Muscle of back (tissue), 11 donors: ENCODE data around the gene MRPS34. TPM values are rescaled to one million over a fixed set of nuclear protein-coding genes. Genes with fewer than 3 reads are reported as not detected.
"Not testable (repeated sequence)": the region's sequence is repeated elsewhere in the genome, so short reads cannot be mapped to it uniquely, and the experiment has no call there.

Source experiments
- DNase-seq, 3 donors: peaks; one replicate each; pipeline versions ENCODE4 v3.0.0 to v3.0.0-alpha.2; 2013
- polyA plus RNA-seq, 10 donors: library from polyadenylated mRNA; unstranded; fragments of 120-200 nt; gene quantifications; one replicate each; pipeline ENCODE4 v1.2.1, GENCODE V29; 2013; ENCODE audit not compliant: insufficient read length in 10 of 10

Gene MRPS34
- polyA plus RNA-seq, 10 donors, result 31.4 to 56.5 (median 38.5) TPM

- no peak for DNase-seq
These were observed 15.0 kb downstream of the MRPS34 start for GRCh38 chr16:1757714-1758461.

GRCh38 chr16:1754204-1754603 is 18.7 kb downstream of the MRPS34 start:
- DNase-seq, result no peak

- DNase-seq, result no peak
These were observed 20.1 kb downstream of the MRPS34 start for GRCh38 chr16:1752853-1753252.

DNA sequence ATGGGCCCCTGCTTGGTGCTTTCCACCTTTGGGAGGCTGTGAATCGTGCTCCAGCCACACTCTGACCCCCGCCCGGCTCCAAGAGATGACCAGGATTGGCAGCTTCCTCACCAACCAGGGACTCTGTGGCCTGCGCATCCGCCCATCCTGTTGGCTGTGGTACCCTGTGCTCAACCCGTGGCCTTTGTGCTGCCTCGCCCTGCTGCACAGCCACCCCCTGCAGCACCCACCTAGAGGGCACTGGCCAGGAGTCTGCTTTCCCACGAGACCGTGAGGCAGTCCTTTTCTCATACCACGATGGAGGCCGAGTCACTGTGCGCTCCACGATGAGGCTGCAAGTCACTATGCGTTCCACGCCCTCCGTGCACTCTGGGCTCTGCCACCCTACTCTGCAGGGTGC is 21.0 kb downstream of the MRPS34 start:
- DNase-seq, result no peak

- DNase-seq, result no peak
These were observed 23.5 kb downstream of the MRPS34 start for GRCh38 chr16:1749152-1750117.

DNA sequence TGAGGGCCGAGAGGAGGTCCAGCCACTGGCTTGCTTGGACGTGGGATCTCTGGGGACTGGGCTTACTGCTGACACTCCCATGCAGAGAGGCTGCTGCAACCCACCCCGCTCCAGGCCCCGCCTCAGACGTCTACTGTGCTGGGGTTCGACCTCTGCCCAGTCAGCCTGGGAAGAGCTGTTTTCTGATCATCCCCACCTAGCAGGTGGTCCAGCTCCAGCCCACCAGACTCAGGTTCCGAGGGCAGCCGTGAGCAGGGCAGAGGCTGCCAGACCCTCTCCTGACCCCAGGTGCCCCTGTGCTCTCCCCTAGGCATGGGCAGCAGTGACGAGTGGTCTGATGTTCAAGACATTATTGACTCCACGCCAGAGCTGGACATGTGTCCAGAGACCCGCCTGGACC is 25.0 kb downstream of the MRPS34 start:
- no peak for DNase-seq

DNA sequence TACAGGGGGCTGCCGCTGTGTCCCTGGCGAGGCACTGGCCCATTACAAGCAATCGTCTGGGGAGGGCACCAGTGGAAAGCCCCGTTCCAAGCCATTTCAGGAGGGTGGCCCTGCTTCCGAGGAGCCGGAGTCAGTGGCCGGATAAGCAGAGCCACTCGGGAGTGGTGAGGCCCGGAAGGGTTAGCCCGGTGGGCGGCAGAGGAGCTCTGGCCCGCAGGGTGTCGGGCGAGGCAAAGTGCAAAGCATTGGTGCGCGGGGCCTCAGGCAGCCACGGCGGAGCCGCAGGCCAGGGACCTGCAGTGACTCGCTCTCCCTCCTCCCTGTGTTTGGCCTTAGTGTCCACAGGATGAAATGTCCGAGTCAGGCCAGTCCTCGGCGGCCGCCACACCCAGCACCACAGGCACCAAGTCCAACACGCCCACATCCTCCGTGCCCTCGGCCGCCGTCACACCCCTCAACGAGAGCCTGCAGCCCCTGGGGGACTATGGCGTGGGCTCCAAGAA is 26.2 kb downstream of the MRPS34 start:
- no peak for DNase-seq

DNA sequence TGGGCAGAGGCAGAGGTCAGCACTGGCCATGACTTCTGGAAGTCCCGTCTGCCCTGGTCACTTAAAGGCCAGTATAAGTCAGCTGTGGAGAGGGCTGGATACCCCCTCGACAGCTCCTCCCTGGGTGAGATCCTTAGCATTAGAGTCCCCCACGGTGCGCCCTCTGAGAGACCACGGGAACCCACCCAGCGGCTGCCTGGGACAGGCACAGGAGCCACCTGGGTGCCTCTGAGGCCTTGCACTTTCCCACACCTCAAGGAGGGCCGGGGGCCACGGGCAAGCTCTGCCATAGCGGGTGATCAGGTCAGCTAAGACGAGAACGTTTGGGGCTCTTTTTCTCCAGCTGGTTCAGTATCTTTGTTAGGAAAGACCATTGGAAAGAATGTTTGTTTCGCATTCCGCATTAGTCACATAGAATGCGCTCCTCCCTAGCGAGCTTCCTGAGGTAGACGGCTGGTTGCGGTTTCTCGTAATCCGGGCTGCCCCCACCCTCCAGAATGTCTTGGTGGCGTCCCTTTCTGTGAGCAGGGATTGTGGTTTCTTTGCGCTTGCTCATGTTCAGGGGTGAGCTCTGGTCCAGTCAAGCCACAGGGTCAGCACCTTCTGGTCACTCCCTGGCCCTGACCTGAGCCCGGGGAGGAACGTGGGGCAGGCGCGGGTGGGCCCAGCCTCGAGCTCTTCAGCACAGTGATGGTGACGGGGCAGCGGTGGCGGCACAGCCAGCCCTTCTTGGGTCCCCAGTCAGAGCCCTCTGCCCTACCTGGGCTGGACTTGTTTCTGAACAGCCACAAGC is 26.8 kb downstream of the MRPS34 start:
- DNase-seq, result no peak

- DNase-seq, result peak in 1 of 3 donors; percentile 28
These were observed 27.6 kb downstream of the MRPS34 start for GRCh38 chr16:1745181-1745899.

DNA sequence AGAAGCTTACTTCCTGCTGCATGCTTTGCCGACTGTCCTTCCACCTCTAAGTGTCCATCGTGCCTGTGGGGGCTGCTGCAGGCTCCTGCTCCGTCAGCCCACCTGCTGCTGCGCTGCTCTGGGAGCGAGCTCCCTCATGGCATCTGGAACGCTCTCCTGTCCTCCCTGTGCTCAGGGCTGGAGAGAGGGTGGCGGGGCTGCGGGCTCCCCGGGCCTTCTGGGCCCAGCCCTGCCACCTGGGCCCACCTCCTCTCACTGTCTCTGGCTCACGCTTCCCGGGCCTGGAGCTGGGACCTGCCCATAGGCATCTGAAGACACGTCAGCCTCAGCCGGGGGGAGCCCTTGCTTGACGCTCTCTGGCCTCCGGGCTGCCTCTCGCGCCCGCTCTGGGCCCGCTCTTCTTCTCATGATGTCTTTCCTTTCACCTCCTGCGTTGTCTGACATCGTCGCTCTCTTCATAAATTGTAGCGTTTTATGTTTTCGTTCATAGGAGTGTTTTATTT is 28.5 kb downstream of the MRPS34 start:
- DNase-seq, result no peak

GRCh38 chr16:1743376-1744337 is 29.3 kb downstream of the MRPS34 start:
- DNase-seq, result no peak

- DNase-seq, result no peak
These were observed 31.3 kb downstream of the MRPS34 start for GRCh38 chr16:1741553-1742165.

DNA sequence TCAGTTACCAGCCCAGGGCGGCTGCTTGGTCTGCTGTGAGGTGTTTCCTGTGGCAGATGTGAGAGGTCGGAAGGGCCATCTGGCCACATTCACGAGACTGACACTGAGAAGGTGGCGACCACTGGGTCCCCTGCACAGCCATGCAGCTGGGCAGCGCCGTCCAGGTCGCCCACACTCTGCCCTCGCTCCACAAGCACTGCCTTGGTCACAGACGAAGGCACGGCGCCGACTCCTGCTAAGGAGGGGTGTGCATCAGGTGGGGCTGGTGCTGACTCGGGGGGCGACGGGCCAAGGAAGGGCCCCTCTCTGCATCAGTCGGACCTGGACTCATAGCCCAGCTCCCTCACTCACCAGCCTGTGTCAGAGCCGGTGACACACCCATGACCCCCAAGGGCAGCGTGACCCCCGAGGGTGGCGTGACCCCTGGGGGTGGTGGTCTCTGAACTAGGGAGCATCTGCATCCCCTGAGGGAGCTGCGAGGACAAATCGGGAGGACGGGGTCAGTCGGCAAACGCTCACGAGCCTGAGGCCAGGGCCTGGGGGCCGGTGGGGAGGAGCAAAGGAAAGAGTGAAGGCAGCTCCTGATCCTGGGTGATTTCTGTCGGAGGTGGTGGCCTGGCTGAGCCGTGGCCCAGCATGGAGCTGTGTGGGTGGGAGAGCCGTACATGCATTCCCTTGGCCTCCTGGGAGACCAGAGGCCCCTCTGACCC is 32.0 kb downstream of the MRPS34 start:
- DNase-seq, result no peak

DNA sequence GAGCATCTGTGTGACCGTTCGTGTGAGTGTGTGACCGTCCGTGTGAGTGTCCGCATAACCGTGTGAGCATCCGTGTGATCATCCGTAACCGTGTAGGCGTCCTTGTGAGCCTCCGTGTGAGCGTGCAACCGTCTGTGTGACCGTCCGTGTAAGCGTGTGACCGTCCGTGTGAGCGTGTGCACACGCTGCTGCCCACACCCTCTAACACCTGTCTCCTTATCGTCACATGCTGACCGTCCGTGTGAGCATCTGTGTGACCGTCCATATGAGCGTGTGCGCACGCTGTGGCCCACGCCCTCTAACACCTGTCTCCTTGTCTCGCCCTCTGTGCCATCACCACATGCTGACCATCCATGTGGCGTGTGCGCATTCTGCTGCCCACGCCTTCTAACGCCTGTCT is 32.7 kb downstream of the MRPS34 start:
- no peak for DNase-seq

- no peak for DNase-seq
These were observed 38.1 kb downstream of the MRPS34 start for GRCh38 chr16:1734816-1735215.

DNA sequence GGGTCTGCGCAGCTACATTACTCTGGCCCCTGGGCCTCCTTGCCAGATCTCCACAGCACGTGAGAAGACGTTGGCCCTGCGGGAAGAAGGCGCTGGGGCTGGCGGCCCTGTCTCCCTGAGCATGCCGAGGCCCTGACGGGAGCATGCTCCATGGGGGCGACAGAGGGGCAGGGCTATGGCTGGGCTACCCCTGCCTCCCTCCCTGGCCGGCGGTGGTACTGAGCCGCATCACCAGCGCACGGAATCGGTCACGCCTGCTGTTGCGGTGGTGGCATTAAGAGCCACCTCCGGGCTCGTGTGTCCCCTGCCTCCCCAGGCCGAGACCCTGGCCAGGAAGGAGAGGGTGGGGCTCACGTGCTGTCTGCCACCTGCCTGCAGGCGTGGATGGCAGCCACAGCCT is 38.8 kb downstream of the MRPS34 start:
- DNase-seq, result no peak

DNA sequence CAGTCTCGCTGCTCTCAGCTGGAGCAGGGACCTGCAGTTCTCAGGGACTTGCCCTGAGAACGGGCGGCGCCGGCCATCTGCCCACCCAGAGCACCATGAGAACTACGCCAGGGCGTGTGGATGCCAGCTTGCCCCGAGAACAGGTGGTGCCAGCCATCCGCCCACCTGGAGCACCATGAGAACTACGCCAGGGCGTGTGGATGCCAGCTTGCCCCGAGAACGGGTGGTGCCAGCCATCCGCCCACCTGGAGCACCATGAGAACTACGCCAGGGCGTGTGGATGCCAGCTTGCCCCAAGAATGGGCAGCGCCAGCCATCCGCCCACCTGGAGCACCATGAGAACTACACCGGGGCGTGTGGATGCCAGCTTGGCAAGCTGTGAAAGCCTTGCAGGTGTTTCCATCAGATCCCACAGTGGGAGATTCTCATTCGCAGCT is 40.4 kb downstream of the MRPS34 start:
- DNase-seq, result not testable (repeated sequence)

DNA sequence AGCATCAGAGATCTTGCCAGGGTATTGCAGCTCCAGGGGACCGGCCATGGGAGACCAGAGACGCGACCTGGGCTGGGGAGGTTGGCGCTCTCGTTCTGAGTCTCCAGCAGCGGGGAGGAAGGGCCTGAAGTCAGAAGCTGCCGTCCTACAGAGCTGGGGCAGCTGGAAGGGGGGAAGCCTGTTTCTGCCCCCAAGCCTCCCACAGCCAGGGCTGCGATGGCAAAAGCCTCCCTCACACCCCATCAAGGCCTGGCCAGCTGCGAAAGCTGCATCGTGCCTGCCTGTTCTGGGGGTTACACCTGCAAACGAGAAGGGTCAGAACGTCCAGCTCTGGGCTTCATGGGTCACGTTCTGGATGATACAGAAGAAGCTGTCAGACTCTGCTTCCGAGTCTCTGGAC is 40.9 kb downstream of the MRPS34 start:
- no peak for DNase-seq

DNA sequence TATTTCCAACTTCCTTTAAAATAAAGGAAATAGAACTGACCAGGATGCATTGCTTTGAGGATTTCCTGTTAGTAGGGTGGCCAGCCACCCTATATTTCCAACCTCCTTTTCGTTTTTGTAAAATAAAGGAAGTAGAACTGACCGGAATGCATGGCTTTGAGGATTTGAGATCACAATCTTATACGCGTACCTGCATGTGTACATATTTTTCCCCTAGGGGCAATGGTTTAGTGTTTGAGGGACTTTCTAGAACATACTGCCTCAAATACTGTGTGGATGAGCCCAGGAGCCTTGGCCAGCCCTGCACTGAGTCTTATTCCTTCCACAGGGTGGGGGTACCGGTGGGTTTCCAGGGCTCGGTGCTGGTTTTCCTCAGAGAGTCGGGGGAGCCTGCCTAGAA is 41.3 kb downstream of the MRPS34 start:
- DNase-seq, result no peak
